8988T (cell line): ENCODE results near the gene NIPSNAP3A.

Experiments
- DNase-seq: peaks from one replicate; pipeline ENCODE4 v3.0.0; 2011

Gene NIPSNAP3A

DNA sequence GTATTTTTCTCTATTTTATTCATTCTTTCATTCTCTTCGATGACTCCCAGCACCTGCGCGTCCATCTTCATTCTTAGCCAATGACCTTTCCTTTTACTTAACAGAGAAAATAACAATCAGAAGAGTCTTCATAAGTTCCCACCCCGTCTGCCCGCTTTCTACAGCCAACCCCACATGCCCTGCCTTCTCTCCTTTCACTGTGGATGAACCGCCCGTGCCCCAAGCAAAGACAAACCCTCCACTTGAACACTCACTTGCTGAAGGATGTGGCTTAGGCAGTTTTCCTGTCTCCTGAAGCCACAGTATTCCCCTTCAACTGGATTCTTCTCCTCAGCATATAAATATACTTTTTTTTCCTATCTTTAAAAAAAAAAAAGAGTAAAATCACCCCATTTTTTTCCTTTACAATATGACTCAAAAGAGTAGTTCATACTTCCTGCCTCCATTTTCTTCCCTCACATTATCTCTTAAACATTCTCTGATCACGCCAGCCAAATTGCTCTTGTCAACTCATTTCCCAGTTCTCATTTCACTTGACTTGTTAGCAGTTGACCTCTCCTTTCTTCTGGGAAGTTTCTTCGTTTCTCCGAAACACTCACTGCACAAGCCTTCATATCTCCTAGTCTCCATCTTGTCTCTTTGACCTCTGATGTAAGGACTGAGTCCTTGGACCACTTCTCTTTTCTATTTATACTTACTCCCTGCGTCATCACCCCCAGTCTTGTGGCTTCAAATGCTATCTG is 27.5 kb downstream of the NIPSNAP3A start:
- no peak for DNase-seq

DNA sequence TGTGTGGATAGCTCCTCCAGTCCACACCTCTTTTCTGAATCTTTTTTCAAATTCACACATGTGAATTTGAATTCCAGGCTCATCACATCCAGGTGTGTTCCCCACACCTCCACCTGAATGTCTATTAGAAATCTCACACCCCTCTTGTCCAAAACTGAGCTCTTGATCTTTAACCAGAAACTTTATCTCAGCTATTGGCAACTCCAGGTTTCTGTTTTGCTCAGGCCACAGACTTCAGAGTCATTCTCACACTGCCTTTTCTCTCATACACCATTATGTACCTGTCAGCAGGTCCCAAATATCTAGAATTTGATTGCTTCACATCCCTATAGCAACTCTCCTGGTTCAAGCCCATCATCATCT is 28.1 kb downstream of the NIPSNAP3A start:
- no peak for DNase-seq

DNA sequence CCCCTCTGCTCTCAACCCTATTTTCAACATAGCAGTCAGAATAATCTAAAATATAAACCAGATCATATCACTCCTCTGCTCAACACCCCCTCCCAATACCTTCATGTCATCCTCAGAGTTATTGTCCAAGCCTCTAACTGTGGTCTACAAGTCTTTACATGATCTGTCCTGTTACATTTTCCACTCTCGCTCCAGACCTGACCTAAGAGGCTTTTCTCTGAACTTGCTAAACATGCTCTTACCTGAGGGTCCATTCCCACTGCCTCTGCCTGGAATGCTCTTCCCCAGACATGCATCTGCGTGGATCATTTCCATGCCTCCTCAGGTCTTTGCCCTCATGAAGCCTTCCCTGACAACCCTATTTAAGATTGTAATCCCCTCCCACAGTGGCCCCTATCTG is 28.5 kb downstream of the NIPSNAP3A start:
- no peak for DNase-seq

DNA sequence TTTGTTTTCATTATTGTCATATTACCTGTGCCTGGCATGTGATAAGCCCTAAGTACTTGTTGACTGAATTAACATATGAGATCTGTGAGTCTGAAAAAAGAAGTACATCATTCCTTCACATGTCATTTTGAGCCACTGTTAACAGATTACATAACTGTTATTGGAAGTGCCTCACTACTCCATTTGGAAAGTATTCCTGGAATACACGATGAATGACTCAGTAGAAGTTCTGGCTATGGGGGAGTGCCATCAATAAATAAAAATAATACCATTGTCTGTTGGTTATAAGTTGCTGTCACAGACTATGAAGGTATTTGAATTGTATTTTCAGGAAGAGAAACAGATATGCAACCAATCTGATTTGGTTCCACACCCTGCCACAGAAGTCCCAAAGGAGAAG is 29.3 kb downstream of the NIPSNAP3A start:
- no peak for DNase-seq

DNA sequence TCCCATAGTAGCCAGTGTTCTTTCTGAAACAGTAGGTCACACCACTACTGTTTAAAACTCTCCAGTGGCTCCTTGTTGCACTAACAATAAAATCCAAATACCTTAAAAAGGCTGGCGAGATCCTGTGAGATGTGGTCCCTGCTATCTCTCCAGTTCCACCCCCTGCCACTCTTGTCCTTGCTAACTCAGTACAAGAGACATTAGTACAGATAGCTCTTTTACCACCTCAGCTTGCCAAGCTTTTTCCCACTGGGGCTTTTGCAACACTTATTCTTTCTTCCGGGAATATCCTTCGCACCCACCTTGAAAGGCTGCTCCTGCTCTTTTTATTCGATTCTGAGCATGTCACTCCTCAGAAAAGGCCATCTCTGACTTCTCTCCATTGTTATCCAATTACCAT is 31.3 kb downstream of the NIPSNAP3A start:
- no peak for DNase-seq

DNA sequence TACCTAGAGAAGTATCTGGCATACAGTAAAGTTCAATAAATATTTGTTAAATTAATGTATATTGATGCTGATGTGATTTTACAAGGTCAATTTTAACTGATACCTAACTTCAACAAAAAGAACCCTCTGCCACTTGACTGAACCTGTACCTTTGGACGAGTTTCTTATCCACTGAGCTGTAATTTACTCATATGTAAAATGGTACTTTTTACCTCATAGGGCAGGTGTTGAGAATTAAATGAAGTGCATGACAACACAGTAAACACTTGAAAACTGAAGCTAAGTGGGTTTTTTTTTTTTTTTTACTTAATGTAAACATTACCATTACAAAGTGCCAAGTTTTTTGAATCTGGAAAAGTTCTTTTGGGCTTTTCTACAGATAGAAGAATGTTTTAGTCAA is 31.9 kb downstream of the NIPSNAP3A start:
- DNase-seq: no peak

DNA sequence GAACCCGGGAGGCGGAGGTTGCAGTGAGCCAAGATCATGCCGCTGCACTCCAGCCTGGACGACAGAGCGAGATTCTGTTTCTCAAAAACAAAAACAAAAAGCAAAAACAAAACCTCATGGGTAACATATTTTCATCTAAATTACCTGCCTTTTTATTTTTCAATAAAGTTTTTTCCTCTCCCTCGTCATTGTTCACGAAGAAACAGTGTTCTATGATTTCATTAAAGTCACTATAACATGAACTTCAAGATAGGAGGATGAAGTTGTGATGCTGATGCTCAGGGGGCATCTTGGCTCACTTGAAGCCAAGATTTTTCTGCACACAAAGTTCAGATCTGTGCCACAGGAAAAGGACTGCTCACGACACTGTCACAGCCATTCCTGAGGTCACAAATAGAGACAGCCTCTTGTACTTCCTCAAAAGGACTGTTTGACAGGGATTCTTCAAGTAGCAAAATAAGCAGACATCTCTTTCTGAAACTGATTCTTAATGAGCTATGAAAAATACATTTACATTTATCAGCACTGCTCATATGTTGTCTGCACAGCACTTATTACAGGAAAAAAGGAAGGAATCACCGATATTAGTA is 32.6 kb downstream of the NIPSNAP3A start:
- no peak for DNase-seq

DNA sequence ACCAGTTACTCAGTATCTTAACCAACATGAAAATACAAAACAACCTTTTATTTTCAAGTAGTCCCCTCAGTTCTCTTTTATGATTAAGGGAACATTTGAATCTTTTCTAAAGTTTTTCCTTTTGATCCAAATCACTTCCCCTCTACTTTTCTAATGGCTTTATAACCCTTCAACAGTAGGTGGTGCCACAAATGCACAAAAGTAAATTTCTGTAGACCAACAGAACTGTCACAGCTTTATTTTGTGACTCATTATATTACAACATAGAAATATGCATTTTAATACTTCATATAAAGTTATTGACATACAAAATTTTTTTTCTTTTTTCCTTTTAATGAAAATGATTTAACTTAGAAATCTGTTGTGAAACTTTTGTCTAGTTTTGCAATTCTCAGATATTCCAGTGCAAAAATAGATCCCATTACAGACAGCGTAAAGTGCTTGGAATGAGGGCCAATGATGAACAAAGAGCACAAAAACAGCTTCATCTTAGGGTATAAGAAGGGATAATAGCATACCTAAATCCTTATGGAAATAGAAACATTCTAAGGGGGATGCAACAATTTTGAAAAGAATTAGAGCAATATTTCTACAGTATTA is 33.4 kb downstream of the NIPSNAP3A start:
- no peak for DNase-seq

DNA sequence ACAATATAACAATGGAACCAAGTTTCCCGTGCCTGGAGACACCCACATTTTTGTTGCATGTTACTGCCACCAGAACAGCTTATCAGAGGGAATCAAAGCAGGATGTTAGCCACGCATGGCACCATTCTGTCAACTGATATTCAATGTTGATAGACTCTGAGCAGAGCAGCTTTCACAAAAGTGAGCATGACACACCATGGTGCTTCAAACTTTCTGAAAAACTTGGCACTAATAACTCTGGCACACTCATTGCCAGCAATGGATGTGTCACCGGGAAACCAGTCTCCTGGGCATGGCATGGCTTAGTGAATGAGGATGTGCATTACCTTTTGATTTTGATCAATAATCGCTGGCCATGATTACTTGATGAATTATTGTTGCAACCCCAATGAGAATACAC is 36.1 kb downstream of the NIPSNAP3A start:
- DNase-seq: no peak

DNA sequence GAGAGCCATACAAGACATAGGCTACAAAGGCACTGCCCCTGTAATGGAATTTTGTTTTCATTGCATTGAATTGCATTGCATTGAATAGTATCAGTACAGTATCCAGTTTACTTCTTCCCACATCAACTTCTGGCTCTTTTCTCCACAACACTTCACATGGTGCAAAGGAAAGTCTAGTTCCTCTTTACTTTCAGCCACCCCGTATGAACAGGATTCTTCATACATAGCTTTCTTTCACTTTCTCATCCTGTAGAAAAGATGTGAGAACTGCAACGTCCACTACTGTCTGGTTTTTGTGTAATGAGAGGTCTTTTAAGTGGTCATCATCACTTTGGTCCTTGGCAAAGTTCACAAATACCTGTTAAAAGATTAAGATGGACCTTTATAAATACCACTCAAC is 36.6 kb downstream of the NIPSNAP3A start:
- no peak for DNase-seq

DNA sequence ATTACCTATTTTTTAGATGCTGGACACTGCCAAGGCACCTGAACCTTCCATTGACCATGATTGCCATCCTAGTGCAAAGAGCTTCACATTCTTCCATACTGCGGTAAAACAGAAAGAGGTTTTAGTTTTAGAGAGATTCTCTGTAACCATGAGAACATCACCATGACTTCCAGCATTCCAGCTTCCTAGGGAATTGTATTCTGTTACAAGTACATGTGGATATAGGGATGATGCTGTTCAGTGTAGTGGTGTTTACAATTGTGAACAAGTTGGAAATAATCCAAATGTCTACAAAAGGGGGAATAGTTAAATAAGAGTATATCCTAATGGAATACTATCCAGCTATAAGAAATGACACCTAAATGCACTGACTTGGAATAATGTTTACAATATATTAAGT is 38.8 kb downstream of the NIPSNAP3A start:
- no peak for DNase-seq

DNA sequence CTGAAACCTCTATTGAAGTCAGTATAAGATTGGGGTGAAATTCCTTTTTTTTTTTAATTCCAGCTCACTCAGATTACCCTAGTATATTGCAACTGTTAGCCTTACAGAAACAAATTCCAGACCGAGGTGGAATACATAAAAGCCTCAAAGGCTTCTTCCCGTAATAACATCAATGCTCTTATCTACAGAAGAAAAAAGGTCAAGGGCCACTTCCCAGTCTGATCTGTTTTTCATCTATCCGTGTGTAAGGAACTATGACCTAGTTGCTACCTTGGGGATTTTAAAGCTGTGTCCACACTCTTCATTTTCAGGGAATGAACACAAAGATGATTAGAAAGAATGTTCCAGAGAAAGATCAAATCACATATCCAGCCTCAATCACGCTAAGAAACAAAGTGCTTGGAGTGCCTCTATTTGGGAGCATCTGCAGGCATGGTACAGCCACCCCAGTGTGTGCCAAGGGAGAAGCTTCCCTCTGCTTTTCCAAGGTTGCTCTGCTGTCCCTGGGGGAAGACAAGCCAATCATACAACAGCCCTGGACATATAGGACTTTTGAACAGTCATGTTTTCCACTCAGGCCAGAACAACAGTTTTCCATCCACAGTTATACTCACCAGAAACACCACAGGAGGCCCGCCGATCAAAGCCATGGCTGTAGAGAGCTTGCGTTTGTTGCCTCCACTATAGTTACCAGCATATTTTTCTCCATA is 40.0 kb downstream of the NIPSNAP3A start:
- no peak for DNase-seq

DNA sequence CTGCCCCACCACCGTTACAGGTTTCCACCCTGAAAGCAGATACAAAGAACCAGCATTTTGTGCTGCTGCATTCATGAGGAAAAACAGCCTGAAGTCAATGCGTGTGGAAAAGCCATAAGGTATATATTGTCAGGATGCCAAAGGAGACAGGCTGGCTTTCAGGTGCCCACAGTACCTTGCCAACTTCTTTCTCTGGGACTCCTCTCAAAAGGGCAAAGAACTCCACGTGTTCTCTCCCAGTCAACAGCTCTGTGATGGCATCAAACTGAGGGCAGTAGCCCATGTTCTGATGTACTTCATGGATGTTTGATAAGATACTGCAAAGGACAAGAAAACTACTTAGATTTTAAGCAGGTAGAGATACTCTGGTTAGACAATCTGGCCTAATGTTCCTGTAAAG is 40.8 kb downstream of the NIPSNAP3A start:
- no peak for DNase-seq

DNA sequence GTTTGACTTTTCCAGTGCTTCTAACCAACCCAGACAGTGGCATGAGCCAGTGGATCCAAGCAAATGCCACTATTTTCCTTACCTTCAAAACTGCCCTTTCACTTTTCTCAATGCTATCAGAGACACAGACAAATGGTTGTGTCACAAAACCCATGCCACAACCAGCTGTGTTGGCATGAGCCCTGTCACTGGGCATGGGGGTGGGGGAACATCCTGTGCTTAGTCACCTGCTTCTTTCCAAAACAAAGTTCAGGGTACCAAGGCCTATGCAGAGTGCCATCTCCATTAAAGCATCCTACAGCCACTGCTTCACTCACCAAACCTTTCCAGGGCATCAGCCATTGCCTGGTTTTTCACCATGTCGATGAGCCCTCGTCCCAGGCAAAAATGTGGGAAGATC is 46.6 kb downstream of the NIPSNAP3A start:
- DNase-seq: no peak

DNA sequence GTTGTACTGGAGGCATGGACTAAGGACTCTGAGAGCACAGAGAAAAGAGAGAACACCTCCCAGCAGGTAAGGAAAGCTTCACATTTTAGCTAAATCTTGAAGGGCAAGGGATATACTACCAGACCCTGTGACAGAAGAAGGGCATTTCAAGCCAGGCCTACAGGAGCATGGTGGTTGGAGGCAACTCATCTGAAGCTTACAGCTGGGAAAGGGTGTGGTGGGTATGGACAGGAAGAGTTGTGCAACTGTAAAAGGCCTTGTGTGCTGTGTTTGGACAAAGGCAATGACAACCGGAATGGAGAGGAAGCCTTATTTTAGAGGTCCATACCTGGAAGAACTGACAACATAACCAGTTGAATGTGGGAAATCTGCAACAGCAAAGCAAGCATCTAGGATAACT is 47.6 kb downstream of the NIPSNAP3A start:
- DNase-seq: no peak

DNA sequence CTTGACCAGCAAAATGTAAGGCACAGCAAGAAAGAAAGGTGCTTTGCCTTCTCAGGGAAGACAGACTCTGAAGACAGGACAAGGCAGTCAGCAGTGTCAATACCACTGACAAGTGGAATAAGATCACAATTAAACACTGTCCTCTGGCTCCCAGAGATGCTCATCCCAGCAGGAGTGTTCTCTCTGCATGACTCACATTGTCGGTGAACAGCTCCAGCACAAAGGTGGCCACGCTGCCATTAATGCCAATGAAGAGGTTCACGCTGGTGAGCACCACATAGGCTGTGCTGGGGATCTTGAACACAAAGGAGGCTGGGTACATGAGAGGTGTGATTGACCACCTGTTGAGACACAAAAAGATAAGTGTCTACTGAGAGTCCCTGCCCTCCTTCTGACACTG is 48.4 kb downstream of the NIPSNAP3A start:
- no peak for DNase-seq

DNA sequence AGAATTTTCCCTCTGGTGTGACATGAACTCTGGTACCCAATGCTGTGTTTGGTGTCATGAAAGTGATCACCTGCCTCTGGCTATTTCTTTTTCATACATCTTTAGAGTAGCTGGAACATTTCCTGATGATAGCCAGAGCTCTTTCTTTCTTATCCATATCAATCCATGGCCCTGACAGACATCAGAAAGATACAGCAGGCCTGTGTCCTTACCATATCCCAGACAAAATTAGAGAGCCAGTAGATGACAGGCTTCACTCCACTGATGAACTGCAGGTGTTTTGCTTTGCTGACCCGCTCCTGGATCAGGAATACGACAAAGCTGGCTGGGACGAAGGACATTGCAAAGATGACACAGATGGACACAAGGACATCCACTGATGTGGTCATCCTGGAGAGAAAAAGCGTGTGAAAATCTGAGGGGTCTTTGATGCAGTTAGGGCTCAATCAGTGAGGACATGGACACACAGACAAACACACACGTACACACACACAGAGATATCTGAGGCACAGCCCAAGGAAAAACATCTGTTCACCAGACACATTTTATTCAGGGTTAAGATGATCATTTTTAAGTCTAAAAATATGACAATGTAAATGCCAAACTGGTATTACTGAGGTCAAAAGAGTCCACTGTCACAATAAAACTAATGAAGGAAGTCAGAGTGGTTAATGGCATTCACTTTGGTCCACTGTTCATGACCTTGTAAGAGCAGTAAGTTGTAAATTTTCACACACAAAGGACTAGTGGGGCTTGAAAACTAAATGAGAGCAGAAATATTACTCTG is 50.9 kb downstream of the NIPSNAP3A start:
- DNase-seq: no peak

DNA sequence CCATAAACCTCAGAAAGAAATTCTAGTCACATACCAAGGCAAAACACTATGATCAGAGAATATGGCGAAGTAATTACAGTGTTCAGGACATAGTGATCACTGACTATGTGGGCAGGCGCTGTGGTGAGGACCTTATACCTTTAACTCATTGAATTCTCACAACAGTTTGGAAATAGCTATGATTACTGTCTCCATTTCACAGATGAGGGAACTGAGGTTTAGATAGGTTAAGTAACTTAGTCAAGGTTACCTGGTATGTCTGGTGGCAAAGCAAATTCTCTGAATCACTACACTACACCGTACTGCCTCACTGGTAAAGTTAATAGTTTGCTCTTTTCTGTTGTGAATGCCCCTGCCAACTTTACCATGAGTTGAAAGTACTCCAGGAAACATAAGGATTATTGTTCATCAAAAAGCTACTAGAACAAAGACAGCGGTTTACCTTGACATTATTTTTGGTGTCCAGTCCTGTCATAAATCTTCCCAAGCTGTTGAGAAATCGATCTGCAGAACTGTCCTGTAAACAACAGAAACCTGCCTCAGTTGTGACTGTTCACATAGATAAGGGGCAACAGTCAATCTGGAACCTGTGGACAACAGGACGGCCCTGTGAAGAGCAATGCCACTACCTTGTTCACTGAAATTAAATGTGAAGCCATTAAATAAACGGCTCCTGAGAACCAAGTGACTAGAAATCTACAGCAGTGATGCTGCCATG is 52.7 kb downstream of the NIPSNAP3A start:
- DNase-seq: no peak

DNA sequence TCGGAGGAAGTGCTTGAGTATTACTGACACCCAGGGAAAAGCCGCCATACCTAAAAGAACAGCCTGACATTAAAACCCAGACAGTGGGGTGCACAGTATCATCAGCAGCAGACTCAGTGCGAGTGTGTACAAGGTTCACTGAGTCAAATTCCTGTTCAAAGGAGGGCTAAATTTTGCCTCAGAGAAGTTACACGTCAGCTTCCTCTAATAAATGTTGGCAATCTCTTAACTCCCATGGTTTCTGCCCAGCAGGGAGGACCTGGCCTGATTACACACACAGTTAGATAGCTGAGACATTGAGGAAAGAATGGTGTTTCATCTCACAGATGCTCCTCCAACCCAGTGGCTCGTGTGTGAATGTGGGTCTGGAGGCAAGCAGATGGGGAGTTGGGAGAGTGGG is 54.6 kb downstream of the NIPSNAP3A start:
- DNase-seq: no peak

DNA sequence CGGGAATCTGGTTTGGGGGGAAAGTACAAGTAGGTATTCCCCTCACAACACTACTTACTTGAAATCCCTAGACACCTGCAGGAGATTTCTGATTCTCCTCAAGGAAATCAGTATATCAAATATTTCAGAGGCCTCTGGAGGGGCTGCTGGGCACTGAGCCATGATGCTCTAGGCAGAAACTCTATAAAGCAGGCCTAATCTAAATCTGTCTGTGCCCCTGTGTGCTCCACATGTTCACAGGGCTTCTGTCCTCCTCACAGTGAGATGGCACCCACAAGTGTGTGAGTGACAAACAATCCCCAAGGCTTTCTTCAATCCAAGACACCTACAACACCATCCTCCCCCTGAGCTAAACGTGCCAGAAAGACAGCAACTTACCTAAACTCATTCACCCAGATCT is 55.4 kb downstream of the NIPSNAP3A start:
- DNase-seq: no peak

DNA sequence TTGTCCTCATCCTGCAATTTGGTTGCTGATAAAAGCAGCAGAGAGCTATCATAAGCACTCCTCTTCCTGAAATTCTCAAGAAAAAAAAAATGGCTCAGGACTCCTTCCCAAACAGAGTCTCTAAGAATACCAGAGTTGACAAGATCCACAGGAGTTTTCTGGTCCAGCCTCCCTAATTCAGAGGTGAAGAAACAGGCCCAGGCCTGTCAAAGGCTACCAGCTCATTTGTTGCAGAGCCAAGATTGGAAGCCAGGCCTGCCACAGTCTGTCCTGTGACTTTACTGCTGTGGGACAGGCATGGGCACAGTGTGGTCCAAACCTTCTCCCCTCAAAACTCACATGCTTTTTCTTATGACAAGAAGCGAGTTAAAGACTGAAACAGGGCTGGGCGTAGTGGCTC is 58.0 kb downstream of the NIPSNAP3A start:
- no peak for DNase-seq

DNA sequence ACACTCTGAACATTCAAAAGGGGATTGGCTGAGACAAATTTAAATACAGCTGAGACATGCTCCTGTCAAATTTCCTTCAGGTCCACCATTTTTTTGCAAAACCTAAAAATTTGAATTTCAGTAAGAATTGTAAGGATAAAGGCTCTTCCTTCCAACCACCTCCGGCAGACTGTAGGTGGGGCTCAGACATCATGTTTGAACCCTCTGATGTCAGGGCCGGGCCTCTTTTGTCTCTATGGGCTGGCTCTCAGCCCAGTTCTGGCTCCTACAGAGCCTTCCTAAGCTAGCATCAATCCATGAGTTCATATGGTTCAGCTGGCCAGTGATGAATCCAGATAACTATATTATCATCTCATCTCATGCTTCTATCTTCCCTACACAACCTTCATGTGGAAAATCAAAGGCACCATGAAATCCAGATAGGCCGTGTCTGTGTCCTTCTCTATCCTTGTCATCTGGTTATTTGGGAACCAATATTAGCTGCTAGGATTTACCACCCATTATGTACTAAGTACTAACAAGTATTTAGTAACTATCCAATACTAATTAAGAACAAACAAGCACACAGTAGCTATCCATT is 60.6 kb downstream of the NIPSNAP3A start:
- DNase-seq: no peak
